Glomerular endothelial cell (primary cell): ENCODE results near the gene ZBED6. TPM values are rescaled to one million over a fixed set of nuclear protein-coding genes. Genes with fewer than 3 reads are reported as not detected.
"Not testable (repeated sequence)": the region's sequence is repeated elsewhere in the genome, so short reads cannot be mapped to it uniquely, and the experiment has no call there.

ENCODE experiments used
- DNase-seq: peaks from one replicate; pipeline ENCODE4 v3.0.0-alpha.2; 2011; ENCODE audit warnings: low read depth, low spot score; ENCODE audit errors: extremely low read depth
- total RNA-seq: library from RNA; depleted of rRNA; stranded (reverse); fragments of >200 nt; gene quantifications from 2 replicates; pipeline ENCODE4 v1.2.3, GENCODE V29; 2015

ZBED6 gene, protein sequence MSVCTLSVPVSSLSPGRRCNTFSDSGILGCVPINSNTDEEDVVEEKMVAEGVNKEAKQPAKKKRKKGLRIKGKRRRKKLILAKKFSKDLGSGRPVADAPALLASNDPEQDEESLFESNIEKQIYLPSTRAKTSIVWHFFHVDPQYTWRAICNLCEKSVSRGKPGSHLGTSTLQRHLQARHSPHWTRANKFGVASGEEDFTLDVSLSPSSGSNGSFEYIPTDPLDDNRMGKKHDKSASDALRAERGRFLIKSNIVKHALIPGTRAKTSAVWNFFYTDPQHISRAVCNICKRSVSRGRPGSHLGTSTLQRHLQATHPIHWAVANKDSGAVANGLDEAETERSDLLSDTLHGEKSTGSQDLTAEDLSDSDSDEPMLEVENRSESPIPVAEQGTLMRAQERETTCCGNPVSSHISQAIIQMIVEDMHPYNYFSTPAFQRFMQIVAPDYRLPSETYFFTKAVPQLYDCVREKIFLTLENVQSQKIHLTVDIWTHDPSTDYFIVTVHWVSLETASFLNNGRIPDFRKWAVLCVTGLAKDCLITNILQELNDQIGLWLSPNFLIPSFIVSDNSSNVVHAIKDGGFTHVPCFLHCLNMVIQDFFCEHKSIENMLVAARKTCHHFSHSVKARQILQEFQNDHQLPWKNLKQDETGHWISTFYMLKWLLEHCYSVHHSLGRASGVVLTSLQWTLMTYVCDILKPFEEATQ (N-terminal part only)
- total RNA-seq: 17.5 and 22.3 TPM in 2 replicates

DNA sequence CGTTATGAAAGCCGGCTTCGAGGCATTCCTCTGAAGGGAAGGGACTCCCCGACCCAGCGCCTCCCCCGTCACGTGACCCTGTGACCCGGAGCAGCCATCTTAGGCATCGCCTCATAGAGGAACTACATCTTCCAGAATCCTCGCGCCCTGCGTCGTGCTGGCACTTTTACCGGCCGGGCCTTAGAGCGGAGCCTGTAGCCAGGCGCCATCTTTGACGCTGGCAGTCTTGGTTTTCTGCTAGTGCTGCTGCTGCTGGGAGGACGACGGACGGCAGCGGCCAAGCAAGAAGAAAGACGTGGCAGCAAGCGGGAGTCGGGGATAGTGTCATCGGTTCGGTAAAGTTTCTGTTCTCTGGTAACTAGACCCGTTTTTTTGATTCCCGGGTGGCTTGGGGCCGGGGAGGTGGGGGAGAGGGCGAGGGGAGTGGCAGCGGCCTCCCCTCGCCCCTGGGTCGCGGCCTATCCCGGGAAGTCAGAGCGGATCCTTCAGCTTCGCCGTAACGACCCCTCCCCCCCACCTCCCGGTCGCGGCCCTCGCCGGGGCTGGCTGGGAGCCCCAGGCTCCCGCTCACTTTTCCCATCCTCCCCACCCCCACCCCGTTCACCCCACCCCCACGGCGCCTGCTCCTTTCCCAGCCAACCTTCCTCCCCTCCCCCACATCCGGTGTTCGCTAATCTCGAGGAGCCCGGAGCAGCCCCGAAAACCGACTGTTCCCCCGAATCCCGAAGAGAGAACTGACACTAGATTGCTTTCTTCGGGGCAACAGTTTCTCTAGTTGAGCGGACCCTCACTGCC is at the start of gene ZBED6, which contains the start of gene ZC3H11A:
Gene ZBED6, plus strand, starts transcription at position 183 of the 795 bp plus-strand sequence. CDS start 1,900 bp downstream, outside the sequence.
Gene ZC3H11A, plus strand, starts transcription at position 183 of the 795 bp plus-strand sequence. CDS start 21,448 bp downstream, outside the sequence.
- DNase-seq: peak; percentile 94

DNA sequence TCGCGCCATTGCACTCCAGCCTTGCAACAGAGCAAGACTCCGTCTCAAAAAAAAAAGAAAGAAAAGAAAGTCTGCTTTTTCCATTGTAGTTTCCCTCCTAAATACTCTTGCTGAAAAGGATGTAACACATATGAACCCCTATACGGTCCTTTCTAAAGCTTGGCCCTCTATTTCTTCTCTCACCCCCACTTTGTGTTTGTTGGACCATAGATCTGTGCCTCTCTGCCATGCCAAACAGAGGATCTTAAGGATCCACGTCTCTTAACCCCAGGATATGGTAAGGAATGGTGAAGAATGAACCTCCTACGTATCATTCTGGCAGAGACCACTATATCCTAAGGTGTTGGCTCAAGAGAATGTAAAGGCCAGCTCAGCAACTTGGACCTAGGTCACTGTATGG is 49.1 kb upstream of the ZBED6 start:
- no peak for DNase-seq

DNA sequence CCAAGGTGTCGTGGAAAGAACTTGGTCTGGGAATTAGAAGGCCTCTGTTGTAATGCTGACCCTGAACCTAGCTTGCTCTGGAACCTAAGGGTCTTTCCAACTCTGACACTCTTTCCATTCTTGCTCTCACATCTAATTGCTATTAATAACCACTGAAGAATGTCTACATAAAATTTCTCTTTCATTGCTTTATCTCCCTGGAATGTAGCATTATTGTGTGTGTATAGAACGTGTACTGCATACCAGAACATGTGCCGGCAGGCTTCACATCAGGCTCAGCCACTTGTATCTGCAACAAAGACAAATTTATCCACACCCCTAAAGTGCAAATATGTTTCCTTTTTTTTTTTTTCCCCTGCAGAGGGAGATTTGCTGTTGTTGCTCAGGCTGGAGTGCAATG is 44.4 kb upstream of the ZBED6 start:
- DNase-seq: no peak

DNA sequence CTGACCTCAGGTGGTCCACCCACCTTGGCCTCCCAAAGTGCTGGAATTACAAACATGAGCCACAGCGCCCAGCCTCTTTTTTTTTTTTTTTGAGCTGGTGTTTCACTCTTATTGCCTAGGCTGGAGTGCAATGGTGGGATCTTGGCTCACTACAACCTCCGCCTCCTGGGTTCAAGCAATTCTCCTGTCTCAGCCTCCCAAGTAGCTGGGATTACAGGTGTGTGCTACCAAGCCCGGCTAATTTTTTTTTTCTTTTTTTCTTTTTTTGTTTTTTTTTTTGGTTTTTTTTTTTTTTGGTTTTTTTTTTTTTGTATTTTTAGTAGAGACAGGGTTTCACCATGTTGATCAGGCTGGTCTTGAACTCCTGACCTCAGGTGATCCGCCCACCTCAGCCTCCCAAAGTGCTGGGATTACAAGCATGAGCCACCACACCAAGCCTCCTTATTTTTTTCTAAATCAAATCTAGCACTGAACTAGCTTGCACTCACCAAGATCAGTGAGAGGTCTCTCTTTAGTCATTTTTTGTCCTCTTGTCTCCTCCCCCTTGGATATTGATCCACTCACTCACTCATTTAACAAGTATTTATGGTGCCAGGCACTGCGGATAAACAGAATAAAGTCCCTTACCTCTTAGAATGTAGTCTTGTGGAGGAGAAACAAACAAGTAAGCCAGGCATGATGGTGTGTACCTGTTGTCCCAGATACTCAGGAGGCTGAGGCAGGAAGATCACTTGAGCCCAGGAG is 43.6 kb upstream of the ZBED6 start:
- not testable (repeated sequence) for DNase-seq

DNA sequence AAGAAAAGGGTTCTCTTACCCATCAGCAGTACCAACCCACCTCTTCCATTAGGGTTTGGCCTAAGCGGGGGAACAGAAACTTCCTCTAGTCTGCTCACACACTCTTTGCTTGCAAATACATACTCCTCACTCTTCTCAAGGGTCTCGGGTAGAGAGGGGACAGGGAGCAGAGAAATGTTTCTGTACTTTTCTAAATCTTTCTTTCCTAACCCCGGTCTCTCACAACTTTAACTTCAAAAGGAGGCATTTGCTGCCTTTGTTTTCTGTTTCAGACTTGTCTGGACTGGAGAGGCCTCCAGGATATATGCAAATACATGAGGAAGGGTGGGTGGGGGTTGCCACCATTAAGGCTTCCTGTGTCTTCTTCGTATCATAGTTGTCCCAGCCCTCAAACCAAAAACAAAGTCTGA is 41.0 kb upstream of the ZBED6 start:
- DNase-seq: no peak

DNA sequence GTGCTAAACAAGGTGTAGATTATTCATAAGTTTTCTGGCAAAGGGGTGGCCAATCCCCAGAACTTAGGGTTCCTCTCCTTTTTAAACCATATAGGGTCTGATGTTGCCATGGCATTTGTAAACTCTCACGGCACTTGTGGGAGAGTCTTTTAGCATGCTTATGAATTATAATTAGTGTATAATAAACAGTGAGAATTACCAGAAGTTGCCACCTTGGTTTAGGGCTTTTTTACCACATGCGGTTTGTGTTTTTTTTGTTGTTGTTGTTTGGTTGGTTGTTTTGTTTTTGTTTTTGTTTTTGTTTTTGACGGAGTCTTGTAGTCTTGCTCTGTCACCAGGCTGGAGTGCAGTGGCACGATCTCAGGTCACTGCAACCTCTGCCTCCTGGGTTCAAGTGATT is 39.4 kb upstream of the ZBED6 start:
- DNase-seq: no peak

DNA sequence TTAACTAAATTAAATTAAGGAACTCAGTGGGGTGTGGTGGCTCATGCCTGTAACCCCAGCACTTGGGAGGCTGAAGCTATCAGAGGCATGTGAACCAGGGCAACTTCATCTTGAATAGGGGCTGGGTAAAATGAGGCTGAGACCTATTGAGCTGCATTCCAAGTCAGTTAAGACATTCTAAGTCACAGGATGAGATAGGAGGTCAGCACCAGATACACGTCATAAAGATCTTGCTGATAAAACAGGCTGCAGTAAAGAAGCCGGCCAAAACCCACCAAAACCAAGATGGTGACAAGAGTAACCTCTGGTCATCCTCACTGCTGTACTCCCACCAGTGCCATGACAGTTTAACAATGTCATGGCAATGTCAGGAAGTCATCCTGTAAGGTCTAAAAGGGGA is 36.7 kb upstream of the ZBED6 start:
- not testable (repeated sequence) for DNase-seq

DNA sequence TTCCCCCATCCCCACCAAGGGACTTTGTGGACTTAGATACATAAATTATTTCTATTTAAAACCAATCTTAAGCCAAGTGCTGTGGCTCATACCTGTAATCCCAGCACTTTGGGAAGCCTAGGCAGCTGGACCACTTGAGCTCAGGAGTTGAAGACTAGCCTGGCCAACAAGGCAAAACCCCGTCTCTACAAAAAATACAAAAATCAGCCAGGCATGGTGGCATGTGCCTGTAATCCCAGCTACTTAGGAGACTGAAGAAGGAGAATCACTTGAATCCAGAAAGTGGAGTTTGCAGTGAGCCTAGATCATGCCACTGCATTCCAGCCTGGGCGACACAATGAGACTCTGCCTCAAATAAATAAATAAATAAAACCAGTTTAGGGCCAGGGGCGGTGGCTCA is 34.9 kb upstream of the ZBED6 start:
- DNase-seq: no peak

DNA sequence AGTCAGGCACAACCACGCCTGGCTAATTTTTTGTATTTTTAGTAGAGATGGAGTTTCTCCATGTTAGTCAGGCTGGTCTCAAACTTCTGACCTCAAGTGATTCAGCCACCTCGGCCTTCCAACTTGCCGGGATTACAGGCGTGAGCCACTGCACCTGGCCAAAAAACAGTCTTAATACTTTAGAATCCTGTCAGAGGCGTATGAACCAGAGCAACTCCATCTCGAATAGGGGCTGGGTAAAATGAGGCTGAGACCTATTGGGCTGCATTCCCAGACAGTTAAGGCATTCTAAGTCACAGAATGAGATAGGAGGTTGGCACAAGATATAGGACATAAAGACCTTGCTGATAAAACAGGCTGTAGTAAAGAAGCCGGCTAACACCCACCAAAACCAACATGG is 33.5 kb upstream of the ZBED6 start:
- DNase-seq: not testable (repeated sequence)

DNA sequence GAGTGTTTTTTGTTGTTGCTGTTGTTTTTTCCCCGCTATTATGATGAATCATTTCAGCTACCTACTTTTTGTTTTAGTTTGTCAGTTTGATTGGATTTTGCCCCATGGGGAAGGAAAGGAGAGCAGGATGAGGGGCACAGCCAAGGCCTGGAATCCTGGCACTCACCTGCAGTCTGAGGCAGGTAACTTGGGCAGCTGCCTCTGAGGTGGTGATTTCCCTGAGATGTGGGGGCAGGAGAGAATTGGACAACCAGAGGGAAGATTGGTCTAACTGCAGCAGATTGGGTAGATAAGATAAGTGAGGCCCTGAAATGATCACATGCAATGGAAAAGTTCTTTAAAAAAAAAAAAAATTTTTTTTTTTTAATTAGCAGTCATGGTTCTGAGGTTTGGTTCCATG is 31.9 kb upstream of the ZBED6 start:
- no peak for DNase-seq

DNA sequence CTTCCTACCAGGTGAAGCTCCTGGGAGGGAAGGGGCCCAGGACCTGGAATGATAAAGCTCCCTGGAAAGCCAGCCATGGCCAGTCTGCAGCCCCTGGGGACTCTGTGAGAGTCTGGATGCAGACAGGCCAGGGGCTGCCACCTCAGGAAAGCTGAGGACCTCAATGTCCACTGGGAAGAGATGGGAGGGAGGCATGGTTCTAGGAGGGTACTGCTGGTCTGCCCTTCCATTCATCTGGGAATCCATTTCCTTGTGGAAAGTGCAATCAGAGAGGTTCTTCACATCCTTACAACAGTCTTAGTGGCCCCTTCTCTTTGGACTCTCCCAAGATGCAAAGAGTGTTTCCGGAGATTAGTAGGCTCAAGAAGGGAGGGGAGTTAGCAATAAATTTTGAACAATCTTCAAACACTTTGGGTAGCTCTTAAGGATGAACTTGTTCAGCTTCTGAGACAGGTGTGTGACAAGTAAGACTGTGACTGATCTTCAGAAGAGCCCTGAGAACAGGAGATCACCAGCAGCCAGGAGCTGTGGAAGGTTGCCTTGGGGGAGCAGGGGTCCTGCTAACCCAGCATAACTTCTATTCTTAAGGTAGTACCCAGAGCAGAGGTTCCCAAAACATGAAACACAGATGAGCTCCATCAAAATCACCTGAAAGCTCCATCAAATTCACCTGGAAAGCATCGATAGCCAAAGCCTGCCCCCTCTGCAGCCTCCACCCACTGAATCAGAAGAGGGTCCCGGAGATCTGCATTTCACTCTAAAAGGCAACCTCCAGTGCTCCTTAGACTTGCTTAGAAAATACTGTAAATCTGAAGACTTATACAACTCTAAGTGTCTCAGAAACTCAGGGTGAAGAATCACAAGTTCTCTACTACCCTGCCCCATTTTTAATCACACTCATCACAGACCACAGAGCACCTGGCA is 31.1 kb upstream of the ZBED6 start:
- no peak for DNase-seq

DNA sequence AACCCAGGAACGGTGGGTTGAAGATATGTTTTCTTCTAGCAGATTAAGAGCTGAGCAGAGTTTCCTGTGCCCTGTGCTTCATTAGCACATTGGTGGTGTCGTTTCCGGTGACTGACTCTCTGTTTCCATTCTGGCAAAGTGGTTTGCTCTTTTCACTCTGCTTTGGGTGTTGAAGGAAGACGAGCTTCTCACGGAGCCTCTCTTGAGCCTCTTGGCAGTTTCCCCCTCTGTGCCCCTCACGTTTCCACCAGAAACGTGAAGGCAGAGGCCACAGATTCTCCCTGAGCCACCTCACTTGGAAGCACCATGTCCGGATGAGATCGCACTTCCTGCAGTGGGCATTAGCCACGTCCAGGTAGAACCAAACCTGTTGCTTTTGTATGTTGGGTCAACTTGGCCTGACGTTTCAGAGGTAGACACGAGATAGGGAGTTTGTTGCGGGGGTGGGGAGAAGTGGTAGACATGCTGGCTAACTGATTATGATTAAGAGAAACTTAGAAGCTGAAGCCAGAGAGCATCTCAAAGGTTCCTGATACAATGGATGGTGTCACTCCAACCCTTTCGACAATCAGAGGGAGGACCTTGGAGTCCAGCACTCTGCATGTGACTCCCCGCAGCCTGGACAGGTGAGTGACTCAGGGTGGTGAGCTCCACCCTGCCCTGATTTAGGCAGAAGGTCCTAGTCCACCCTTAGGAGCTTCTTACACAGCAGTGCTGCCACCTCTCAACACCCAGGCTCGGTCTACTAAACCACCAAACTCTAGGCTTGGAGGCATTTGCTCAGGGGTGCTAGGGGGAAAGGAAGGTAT is 30.2 kb upstream of the ZBED6 start, which contains the start of gene LAX1:
Gene LAX1, plus strand, starts transcription at position 155 of the 809 bp plus-strand sequence. Its CDS starts 383 bp downstream, at position 538.
- no peak for DNase-seq

DNA sequence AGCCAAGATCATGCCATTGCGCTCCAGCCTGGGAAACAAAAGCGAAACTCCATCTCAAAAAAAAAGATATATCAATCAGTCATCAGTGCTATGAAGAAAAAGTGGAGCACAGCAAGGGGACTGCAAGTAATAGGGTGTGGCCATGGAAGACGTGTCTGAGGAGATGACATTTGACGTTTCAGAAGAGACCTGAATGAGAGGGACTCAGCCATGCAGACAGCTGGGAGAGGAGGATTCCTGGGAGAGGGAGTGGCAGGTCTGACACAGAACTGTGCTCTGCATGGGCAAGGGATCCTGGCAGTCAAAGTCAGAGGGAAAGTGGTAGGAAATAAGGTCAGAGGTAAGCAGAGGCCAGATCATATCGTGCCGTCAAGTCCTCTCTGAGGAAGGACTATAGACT is 27.2 kb upstream of the ZBED6 start:
- no peak for DNase-seq

DNA sequence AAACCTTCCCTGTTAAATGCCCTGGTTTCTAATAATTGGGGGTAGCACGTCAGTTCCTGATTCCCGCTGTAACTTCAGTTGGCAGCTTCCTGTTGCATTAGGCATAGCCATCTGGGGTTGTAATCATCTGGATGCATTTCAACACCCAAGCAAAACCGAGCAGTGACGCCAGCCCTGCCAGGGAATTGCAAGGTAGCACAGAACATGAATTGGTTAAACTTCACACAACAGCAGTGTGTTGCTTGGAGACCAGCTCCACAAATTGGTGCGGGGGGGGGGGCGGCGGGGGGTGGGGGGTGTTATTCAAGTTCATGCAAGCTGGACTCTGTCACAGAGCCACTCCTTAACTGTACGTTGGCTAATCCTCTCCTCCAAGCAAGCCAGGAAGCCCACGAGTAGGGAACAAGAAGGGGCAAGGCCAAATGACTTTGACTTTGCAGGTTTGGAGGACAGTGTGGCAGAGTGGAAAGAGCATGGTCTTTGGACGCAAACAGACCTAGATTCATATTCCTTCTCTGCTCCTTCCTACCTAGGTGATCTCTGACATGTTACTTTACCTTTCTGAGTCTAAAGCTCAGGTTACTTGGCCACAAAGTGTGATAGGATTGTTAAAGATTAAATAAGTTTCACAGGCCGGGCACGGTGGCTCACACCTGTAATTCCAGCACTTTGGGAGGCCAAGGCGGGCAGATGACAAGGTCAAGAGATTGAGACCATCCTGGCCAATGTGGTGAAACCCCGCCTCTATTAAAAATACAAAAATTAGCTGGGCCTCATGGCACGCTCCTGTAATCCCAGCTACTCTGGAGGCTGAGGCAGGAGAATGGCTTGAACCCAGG is 25.7 kb upstream of the ZBED6 start:
- peak; percentile 70 for DNase-seq

DNA sequence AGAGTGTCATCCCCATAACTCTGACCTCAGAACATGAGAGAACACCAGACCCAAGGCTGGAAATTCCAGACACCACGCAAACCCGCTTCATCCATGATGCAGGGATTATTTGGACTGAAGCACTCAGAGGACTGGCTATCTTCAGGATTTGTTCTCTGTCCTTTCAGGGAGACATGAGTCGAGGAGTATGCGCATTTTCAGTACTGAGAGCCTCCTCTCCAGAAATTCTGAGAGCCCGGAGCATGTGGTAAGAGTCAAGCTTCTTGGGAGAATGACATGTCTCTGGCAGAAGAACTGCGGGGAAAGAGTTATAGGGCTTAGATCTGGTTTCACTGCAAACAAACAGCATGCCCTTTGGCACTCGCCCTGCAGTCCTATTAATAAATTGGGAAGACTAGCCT is 23.5 kb upstream of the ZBED6 start:
- no peak for DNase-seq

DNA sequence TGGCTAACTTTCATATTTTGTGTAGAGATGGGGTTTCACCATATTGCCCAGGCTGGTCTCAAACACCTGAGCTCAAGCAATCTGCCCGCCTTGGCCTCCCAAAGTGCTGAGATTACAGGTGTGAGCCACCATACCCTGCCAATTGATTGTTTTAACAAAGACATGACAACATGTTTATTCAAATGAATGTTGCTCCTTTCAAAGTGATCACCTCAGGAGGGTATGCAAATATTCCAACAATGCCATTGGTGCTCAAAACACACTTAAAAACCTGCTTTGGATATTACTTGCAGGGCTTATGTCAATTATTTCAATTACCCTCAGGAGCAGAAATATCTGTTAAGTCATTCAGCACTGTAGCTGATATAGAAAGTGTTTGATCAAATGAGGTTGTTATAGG is 22.6 kb upstream of the ZBED6 start:
- no peak for DNase-seq

DNA sequence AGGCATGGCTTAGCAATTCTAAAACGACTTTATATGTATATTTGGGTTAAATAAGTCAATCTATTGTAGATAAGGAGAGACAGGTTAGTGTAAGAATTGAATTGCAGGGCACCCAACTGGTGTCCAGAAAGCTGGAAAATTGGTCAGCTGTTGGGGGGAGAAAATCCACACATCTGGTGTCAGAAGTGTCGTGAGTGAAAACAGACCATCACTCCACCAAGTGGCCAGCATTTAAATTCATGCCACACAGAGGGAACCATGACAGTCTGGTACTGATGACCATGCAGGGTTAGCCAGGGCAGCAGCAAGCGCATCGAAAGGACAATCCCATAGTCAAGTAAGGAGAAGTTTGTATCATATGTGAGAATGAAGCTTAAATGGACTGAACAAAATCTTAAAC is 18.8 kb upstream of the ZBED6 start:
- no peak for DNase-seq

DNA sequence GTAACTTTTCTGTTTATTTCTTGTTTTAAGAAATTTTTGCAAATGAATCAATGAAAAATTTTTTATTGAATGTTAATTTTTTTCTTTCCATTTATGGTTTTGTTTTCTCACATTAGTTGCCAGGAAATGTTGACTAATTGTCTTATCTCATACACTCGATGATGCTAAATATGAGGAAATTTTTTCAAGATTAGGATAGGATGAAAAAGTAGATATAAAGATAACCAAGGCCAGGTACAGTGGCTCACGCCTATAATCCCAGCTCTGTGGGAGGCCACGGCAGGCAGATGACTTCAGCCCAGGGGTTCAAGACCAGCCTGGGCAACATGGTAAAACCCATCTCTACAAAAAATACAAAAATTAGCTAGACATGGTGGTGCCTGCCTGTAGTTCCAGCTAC is 17.8 kb upstream of the ZBED6 start:
- no peak for DNase-seq
